Lung (tissue), 12 donors: ENCODE results near the gene KIAA0825. TPM values are rescaled to one million over a fixed set of nuclear protein-coding genes. Genes with fewer than 3 reads are reported as not detected.

Source experiments
- ATAC-seq: fragments of 200-7000 bp; cut with Tn5 transposase; one replicate; pipeline ENCODE4 v1.9.1; 2020; ENCODE audit warnings: moderate number of reproducible peaks; ENCODE audit not compliant: insufficient read depth, low FRiP score
- DNase-seq, 3 donors: peaks; one replicate each; pipeline ENCODE4 v3.0.0-alpha.2; 2013 to 2017
- H3K27ac ChIP-seq, 2 donors: one replicate each; pipeline ENCODE4 v1.5.1; 2013; ENCODE audit warnings: mild to moderate bottlenecking in 2 of 2, moderate library complexity in 2 of 2, control low read depth in 1 of 2, inconsistent platforms in 1 of 2, low read depth in 1 of 2, low read length in 1 of 2
- H3K27me3 ChIP-seq, 3 donors: one replicate each; pipeline ENCODE4 v1.5.1; 2013; ENCODE audit warnings: low read length in 2 of 3; ENCODE audit not compliant: control insufficient read depth in 3 of 3, insufficient read depth in 3 of 3
- H3K36me3 ChIP-seq, 4 donors: one replicate each; pipeline ENCODE4 v1.5.1; 2013; ENCODE audit warnings: low read length in 4 of 4, mild to moderate bottlenecking in 1 of 4, moderate library complexity in 1 of 4; ENCODE audit not compliant: control insufficient read depth in 4 of 4, insufficient read depth in 4 of 4
- H3K4me1 ChIP-seq, 5 donors: one replicate each; pipeline ENCODE4 v1.5.1; 2013; ENCODE audit warnings: low read length in 5 of 5, mild to moderate bottlenecking in 2 of 5, moderate library complexity in 1 of 5; ENCODE audit not compliant: control insufficient read depth in 5 of 5, insufficient read depth in 5 of 5
- H3K4me3 ChIP-seq: one replicate; pipeline ENCODE4 v1.5.1; 2013; ENCODE audit warnings: mild to moderate bottlenecking, control low read depth, moderate library complexity
- H3K9ac ChIP-seq, 2 donors: one replicate each; pipeline ENCODE4 v1.5.1; 2013; ENCODE audit warnings: low read length in 2 of 2, control low read depth in 1 of 2; ENCODE audit not compliant: insufficient read depth in 1 of 2
- H3K9me3 ChIP-seq, 4 donors: one replicate each; pipeline ENCODE4 v1.5.1; 2013; ENCODE audit warnings: low read length in 3 of 4, mild to moderate bottlenecking in 1 of 4, moderate library complexity in 1 of 4; ENCODE audit not compliant: control insufficient read depth in 4 of 4, insufficient read depth in 3 of 4
- CTCF ChIP-seq: IDR thresholded peaks from 2 replicates; pipeline ENCODE4 v1.5.1; 2012; ENCODE audit warnings: mild to moderate bottlenecking; ENCODE audit errors: control extremely low read depth, extremely low read depth
- WGBS, 2 donors: extraction: QIAGEN DNeasy Blood & Tissue Kit; methylation state at CpG; one replicate each; pipeline ENCODE4 v1.1.7; 2013; 5-methylcytosine and 5-hydroxymethylcytosine counted together
- polyA plus RNA-seq, 2 donors: library from polyadenylated mRNA; stranded (reverse); fragments of 200-250 nt; gene quantifications; one replicate each; pipeline ENCODE4 v1.2.1, GENCODE V29; 2013
- total RNA-seq, 2 donors: library from RNA; depleted of rRNA in 1 of 2; stranded (reverse); fragments of >200 nt in 1 of 2; gene quantifications; one replicate each; pipeline ENCODE4 v1.2.1, GENCODE V29; 2014 to 2021
- donor health status: control.
- donor health status: control.
- donor health status: Bipolar disorder and iron deficiency.
- donor health status: healthy.
- donor health status: DM: yes; HTN: yes; CAD: no.

Gene KIAA0825
- total and polyA plus RNA-seq, 4 donors = 0.79 to 20.2 (median 3.6) TPM

- no peaks in the 10 kb centered on the region for H3K27me3 ChIP-seq
- no peak for TF ChIP-seq CTCF
- no peaks in the 10 kb centered on the region for H3K36me3 ChIP-seq
- no peak for ATAC-seq
- DNase-seq = no peak
- H3K9ac ChIP-seq = no peak overlapping the region
- no peaks in the 10 kb centered on the region for H3K9me3 ChIP-seq
- H3K4me1 ChIP-seq = no peaks in the 10 kb centered on the region
- H3K4me3 ChIP-seq = no peak overlapping the region
- 93 to 98% methylated on average over 4 of the region's 4 CpGs for WGBS, 2 donors
- no peak overlapping the region for H3K27ac ChIP-seq
These were observed 343.7 kb downstream of the KIAA0825 start for GRCh38 chr5:94274707-94275106.

GRCh38 chr5:94268226-94268625, 350.2 kb downstream of the KIAA0825 start:
- no peaks in the 10 kb centered on the region for H3K4me1 ChIP-seq
- 39 to 51% methylated on average over 3 of the region's 3 CpGs for WGBS, 2 donors
- no peak for ATAC-seq
- no peaks in the 10 kb centered on the region for H3K9me3 ChIP-seq
- peak in 1 of 3 donors; percentile 15 for DNase-seq
- H3K36me3 ChIP-seq = no peaks in the 10 kb centered on the region
- no peak overlapping the region for H3K4me3 ChIP-seq
- H3K27me3 ChIP-seq = no peaks in the 10 kb centered on the region
- no peak overlapping the region for H3K9ac ChIP-seq
- H3K27ac ChIP-seq = no peak overlapping the region
- no peak for TF ChIP-seq CTCF

GRCh38 chr5:94267350-94267899, 351.0 kb downstream of the KIAA0825 start:
- no peak overlapping the region for H3K27ac ChIP-seq
- no peak for DNase-seq
- no peak overlapping the region for H3K9ac ChIP-seq
- no peak for TF ChIP-seq CTCF
- H3K4me1 ChIP-seq = no peaks in the 10 kb centered on the region
- H3K4me3 ChIP-seq = no peak overlapping the region
- no peaks in the 10 kb centered on the region for H3K36me3 ChIP-seq
- 63 to 79% methylated on average over 4 of the region's 4 CpGs for WGBS, 2 donors
- no peak for ATAC-seq
- no peaks in the 10 kb centered on the region for H3K27me3 ChIP-seq
- H3K9me3 ChIP-seq = peaks cover 0 to 2% (median 0%) of the 10 kb centered on the region in 4 donors

- TF ChIP-seq CTCF = no peak
- DNase-seq (no peak), ATAC-seq (no peak)
These were observed 352.2 kb downstream of the KIAA0825 start for GRCh38 chr5:94266170-94266569.

More at GRCh38 chr5:94266170-94266569, 352.2 kb downstream of the KIAA0825 start:
- no peak overlapping the region for H3K9ac ChIP-seq
- H3K9me3 ChIP-seq = peaks cover 0 to 2% (median 0%) of the 10 kb centered on the region in 4 donors
- H3K27me3 ChIP-seq = no peaks in the 10 kb centered on the region
- H3K36me3 ChIP-seq = no peaks in the 10 kb centered on the region
- no peak overlapping the region for H3K27ac ChIP-seq
- H3K4me3 ChIP-seq = no peak overlapping the region
- no peaks in the 10 kb centered on the region for H3K4me1 ChIP-seq
